Esophagus mucosa (tissue), 1 donor: Measurements from ENCODE around the gene PCGF1. TPM values are rescaled to one million over a fixed set of nuclear protein-coding genes. Genes with fewer than 3 reads are reported as not detected.

Experiments used
- ATAC-seq: fragments of 200-7000 bp; cut with Tn5 transposase; one replicate; pipeline ENCODE4 v1.9.1; 2020
- total RNA-seq: library from RNA; stranded (reverse); gene quantifications from one replicate; pipeline ENCODE4 v1.2.4, GENCODE V29; 2023
- donor health status: DM: yes; HTN: yes; CAD: no.

The PCGF1 gene
- 20.6 TPM for total RNA-seq

DNA sequence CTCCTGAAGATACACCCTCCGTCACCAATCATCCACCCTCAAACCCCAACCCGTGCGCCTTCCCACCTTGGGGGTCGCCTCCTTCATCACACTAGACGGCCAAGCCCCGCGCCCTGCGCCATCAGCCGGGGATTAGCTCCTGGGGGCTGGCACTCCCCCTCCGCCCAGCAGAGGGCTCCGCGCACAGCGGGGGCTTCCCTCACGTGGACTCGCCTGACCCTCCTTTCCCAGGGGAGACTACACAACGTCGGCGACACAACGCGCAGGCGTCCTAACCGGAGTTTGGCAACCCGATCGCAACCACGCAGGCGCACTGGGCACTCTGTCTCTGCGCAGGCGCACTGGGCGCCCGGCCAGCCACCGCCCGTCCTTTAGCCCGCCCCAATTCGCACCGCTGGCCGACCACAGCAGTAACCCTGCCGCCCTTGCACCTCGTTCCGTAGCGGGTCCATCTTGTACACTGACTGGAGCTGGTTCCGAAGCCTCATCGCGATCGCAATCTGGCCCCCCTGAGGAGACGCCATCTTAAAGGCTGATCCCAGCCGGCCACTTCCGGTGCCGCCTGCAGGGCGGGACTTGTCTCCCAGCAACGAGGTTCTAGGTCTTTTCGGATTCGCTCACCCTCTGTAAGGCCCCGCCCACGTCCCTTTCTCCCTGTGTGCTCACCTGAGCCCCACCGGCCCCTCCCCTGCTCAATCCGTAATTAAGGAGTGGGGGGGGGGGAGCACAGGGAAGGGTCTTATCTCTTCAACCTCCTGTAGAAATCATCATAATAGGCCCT lies at the start of gene PCGF1:
Gene PCGF1 (minus strand): TSS at position 551 of the 781 bp plus-strand sequence. CDS start 27 bp downstream, at position 524.
- peak; percentile 95 for ATAC-seq

DNA sequence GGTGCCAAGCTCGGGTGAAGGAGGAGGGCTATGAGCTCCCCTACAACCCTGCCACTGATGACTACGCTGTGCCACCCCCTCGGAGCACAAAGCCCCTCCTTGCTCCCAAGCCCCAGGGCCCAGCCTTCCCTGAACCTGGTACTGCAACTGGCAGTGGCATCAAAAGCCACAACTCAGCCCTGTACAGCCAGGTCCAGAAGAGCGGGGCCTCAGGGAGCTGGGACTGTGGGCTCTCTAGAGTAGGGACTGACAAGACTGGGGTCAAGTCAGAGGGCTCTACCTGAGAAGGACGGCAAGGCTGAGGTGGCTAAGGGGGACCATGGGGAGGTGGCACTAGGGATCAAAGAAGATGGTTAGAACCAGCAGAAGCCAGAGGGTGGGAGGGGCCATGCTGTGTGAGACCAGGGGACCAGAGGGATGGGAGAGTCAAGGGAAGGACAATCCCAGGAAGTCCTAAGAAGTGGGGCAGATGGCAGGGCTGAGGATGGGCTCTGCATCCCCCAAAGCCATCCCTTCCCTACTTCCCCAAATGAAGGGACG lies 49.4 kb upstream of the PCGF1 start:
- no peak for ATAC-seq

DNA sequence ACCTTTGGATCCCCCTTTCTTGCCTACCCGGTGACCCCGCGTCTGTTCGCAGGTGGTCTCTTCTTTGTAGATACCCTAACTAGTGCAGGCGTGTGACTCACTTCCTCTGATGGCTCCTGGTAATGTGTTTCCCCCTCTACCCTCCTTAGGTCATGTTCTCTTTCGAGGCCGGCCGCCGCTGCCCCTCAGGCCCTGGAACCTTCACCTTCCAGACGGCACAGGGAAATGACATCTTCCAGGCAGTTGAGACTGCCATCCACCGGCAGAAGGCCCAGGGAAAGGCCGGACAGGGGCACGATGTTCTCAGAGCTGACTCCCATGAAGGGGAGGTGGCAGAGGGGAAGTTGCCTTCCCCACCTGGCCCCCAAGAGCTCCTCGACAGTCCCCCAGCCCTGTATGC lies 48.7 kb upstream of the PCGF1 start:
- ATAC-seq = no peak

DNA sequence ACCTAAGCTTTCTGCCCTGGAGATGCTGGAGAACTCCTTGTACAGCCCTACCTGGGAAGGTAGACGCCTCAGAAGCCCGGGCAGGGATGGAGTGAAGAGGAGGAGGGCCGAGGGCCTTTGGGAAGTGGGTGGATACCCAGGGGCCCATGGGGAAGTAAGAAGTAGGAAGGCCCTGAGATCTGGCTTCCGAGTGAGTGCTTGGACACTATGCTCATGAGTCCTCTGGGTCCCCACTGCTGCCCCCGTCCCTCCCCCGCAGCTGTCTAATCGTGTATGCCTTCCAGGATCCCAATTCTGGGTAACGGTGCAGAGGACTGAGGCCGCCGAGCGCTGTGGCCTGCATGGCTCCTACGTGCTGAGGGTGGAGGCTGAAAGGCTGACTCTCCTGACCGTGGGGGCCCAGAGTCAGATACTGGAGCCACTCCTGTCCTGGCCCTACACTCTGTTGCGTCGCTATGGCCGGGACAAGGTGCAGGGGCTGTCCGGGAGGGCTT lies 48.2 kb upstream of the PCGF1 start:
- ATAC-seq = no peak

DNA sequence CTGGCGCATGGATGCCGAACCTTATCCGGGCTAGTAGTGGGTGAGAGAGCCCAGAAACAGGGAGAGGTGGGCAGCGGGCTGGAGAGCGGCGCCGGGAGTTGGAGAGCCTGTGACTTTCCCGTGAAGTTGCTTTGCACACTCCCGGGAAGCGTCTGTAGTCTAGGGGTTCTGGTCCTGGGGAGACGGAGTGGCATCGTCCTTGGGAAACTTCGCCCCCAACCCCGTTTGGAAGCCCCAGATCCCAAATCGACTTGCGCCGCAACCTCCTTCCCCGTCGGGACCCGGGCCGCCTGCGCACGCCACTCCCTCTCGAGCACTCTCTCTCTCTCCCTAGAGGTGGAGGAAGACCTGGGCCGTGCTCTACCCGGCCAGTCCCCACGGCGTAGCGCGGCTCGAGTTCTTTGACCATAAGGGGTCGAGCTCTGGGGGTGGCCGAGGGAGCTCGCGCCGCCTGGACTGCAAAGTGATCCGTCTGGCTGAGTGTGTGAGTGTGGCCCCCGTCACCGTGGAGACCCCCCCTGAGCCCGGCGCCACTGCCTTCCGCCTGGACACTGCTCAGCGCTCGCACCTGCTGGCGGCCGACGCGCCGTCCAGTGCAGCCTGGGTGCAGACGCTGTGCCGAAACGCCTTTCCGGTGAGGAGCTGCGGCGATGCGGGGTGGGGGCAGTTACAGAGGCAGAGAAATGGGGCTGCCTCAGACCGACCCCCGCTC lies 47.5 kb upstream of the PCGF1 start:
- peak; percentile 41 for ATAC-seq

DNA sequence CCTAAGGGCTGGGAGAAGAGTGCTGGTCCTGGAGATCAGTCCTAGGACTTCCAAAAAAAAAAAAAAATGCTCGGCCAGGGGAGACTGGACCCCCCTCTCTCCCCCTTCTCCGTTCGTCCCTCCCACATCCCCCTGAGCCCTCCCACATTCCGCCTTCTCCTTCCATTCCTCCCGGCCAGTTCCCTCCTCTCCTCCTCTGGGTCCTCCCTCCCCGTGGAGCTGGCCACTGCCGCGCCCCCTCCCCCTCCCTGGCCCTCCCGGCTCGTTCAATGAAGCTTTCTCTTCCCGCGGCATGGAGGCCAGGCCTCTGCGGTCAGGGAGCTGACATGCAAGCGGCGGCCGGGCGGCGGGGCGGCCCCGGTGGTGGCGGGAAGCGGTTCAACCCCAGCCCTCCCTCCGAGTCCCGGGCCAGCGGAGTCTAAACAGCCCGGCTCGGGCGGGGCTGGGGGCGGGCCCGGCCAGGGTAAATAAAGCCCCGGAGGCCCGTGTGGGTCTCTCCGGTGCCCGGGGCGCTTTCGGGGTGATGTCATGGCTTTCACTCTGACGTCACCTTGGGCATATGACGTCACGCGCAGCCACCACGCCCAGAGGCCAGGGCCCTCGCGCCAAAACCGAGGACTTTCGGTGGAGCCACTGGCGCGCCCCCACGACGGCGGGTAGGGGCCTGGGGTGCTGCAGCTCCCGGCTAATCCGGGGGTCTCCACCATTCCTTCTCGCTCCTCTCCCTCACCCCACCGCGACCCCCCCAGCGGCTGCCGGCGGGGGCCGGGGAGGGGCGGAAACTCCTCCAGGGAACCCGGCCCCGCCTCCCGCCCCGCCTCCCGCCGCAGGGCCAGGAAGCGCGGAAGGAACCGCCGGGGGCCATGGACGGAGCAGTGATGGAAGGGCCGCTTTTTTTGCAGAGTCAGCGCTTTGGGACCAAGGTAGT lies 46.7 kb upstream of the PCGF1 start, which contains the start of the genes DOK1 and LOXL3:
Gene DOK1 (plus strand): TSS at position 829 of the 928 bp plus-strand sequence. CDS start 35 bp downstream, at position 864.
Gene LOXL3 (minus strand): TSS at position 51 of the 928 bp plus-strand sequence. CDS start 1,308 bp downstream, outside the sequence.
- ATAC-seq = peak; percentile 58

DNA sequence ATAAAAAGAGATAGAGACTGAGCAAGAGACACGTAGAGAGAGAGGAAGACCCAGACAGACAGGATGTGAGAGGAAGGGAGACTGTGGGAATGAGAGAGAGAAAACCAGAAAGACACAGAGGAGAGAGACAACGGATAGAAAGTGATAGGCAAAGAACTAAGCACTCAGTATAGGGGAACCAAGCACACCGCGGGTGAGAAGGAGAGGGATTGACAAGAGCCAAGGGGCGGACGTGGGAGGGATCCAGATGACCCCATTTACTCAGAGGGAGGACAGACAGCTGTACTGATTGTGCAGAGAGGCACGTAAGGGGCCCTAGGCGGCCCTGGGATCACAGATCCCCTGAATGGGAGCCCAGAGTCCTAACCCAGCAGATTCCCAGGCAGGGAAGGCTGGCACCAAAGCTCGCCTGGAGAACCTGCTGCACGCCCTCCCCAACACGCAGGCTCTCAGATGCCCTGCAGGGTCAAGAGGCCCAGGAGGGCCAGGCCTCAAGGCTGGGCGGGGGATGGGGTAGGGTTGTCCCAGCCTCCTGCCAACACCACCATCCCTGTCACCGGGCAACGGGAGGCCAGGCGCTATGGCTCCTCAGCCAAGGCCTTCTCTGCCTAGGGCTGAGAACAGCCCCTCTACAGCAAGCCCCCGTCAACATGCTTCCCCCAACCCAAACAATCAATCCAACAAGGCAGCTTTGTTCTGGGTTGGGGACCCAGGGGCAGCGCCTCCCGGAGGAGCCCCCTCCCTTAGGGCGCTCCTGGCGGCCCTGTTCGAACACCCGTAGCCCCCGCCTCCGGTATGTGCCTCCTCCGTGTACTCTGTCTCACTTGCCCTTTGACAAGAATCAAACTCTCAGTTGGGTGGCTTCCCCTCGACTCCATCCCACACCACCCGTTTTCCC lies 45.7 kb upstream of the PCGF1 start:
- ATAC-seq = no peak

DNA sequence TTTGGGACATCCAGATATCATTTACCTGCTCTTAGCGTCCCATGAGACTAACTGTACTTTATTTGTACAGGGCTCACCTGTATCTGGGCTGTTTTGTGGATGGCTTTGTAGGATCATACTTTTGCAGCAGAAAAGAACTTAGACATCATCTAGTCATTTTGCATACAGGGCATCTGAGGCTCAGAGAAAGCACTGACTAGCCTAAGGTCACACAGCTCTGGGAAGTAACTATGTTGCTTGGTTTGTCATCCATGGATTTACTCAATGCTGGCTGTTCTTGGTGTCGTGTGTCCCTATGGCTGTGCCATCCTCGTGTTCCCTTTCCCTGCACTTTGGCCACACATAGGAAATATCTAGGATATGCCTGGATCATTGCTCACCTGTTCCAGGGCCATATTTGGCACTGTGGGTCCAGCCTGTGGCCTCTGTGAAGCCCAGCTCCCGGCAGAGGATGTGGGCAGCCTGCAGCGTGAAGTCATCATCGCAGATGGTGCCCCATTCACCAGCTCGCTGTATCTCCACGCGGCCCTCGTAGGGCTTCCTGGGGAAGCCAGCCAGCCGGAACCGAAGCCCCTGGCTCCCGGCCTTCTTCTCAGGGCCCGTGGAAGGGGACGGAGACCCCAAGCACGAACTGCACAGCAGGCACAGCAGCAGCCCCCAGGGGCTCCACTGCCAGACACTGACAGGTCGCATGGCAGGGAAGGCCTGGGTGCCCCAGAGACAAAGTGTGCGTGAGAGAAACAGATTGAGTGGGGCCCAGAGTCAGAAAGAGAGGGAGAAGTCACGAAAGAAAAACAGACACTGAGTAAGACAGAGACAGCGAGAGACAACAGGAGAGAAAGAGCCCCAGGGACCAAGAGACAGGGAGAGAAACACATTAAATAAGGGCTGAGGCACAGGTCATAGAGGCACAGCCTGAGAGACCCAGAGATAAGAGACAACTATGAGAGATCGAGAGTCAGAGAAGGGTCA lies 44.7 kb upstream of the PCGF1 start:
- no peak for ATAC-seq

DNA sequence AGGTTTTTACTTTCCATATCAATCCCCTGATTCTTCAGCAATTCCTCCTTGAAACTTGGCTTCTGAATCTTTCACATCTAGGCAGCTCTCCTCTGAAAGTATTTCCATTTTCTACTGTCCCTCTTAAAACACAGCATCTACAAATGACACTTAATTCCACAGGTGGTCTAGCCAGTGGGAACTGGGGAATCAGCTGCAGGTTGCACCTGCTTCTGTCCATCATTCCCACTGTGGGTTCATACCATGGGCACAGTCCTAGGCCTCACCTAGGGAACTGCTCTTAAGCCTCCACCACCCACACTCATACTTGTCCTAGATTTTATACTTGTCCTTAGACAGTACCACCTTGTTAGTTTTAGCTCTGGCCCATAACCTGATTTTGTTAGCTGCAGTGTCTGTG lies 44.0 kb upstream of the PCGF1 start:
- no peak for ATAC-seq

DNA sequence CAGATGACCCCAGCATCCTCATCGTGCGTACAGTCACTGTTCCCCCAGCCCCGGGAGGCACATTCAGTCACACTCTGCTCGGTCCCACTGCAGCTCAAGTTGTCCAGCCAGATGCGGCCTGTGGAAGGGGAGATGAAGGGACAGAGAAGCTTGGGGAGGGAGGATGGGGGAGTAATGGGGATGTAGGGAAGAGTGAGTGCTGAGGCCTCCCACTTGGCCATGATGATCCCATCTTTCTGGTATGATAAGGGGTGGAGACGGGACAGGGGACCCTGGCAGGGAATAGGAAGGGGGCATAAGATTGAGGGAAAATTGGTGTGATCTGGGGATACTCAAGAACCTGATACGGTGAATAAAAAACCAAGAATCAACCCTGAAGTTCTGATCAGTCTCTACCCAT lies 42.7 kb upstream of the PCGF1 start:
- no peak for ATAC-seq

DNA sequence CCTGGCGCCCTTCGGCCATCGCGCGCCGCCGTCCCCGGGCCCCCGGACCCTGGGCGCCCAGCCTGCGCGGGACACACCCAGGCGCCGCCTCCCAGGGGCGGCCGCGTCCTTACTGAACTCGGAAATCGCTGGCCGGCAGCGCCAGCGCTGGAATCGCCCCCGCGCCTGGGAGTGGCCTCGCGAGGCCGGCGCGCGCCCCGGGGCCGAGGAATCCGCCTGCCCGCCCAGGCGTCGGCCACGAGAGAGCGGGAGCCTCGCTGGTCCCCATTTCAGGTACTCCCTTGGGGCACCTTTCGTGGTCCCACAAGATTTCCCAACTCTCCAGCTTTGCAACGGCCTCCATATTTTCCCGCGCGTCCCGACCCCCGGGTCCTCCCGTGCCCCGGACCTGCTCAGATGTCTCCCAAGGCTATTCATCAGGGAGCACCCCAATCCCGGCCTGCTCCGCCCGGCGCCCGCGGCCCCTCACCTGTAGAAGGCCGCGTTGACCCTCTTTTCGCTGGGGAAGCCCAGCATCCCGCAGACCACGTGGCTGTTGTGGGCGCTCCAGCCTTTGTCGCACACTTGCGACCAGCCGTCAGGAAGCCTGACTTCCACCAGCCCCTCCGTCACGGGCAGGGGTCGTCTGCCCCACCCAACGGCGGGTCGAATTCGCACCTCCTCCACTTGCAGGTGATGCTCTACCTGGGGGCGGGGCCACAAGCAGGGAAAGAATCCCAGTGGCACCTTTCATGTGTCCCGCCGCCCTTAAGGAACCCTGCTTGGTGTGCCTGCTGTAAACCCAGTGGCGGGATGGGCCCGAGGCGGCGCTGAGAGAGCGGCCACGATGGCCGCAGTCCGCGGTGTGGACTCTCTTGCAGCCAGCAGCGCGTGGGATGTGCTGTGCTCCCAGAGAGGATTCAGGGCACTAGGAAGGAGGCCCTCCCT lies 41.7 kb upstream of the PCGF1 start:
- ATAC-seq = peak; percentile 60

DNA sequence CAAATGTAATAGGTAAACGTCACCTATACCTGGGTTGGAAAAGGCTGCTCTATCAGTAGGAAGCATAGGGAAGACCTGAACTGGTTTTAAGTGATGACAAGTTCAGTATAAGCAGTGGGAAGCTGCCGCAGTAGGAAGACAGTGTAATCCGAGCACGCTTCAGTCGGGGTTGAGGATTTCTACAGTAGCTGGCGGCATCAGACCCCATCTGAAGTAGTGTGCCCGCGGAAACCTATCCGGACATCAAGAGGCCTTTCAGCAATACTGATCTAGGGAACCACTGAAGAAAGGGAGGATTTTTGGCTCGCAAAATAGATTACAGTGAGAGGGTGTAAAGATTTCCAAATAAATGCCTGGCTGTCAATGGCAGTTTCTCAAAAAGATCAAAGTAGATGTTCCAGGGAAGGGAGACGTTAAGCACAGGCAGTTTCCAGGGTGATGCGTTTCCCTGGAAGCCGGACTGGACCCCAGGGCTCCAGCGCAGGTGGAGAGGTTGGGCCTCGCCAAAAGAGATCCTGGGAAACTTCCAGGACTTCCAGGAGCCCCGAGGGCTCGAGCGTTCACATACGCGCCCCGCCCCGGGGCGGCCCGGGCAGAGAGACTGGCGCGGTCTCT lies 40.9 kb upstream of the PCGF1 start:
- ATAC-seq = no peak

DNA sequence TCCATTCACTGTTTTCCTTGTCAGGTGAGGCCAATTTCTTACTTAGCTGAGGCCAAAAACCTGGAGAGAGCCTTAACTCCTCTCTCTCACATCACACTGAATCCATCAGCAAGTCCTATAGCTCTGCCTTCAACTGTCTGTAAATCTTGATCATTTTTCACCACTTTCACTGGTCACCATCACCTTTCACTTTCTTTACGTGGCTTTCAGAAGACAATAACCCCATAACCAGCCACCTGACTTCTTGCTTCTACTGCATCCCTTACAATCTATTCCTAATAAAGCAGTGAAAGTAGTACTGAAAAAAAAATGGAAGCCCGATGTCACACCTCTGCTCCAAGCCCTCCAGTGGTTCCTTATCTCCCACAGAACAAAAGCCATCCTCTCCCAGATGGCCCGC lies 38.5 kb upstream of the PCGF1 start:
- ATAC-seq = no peak

DNA sequence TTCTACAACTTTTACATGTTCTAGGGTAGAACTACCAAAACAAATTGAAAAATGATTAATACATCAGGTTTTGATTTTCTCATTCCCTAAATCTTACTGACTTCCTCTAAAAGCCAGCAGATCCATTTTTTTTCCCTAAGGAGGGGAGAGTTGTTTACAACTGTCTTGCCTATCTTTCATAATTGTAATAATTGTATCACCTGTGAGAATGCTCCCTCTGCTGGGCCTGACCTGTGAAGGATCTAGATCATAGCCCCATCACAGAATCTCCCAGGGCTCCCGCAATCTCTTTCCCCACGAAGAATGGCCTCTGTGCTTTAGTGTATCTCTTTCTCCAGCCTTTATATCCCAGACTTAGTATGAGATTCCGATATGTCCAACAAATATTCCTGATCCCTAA lies 37.1 kb upstream of the PCGF1 start:
- no peak for ATAC-seq

DNA sequence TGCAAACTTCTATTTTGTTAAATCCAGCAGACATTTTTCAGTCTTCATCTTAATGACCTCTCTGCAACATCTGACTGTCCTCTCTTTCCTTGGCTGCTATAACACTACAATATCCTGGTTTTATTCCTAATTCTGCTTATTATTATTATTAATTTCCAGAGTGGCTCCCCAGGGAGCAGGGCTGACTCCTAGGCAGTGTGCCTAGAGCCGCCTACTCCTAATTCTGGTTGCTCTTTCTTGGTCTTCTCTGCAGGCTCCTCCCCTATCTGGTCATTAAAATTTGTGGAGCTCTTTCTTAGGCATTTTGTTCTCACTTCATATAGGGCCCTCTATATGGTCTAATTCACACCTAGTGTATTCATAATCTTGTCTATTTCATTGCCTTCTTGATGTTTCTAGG lies 35.5 kb upstream of the PCGF1 start:
- ATAC-seq = no peak

DNA sequence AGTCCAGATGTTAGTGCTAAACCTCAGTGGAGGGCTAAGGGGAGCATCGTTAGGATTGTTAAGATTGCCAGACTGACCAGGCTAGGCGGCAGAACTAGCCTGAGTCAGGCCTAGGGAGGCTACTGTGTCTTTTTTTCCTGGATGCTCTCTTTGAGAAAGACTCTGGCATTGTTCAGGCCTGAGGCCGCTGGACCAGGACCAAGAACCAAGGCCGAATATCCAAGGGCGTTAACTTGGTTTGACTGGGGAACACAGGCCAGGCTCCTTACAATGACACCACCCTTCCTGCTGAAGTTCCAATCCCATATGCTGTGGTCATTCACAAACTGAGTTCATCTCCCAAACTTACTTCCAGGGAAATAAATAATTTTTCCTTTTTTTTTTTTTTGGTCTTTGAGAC lies 32.8 kb upstream of the PCGF1 start:
- ATAC-seq = no peak

DNA sequence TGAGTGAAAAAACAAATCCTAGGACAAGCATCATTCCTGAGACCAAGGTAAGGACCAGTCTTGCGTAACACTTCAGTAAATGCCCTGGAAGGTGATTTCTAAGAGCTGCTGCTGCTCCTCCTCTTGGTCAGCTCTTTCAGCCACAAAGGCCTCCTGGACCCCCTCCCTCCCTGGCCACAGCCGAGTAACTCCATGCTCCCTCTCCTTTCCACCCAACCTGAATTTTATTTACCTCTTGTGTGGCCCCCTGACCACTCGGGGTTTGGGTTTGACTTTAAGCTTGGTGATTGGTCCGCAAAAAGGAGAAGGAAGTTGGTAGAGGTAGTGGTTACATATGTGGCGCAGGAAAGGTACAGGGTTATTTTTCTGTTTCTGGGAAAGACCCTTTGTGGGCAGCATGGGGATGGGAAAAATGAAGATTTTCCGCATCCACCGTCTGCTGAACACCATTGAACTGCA lies 31.4 kb upstream of the PCGF1 start:
- ATAC-seq = no peak

DNA sequence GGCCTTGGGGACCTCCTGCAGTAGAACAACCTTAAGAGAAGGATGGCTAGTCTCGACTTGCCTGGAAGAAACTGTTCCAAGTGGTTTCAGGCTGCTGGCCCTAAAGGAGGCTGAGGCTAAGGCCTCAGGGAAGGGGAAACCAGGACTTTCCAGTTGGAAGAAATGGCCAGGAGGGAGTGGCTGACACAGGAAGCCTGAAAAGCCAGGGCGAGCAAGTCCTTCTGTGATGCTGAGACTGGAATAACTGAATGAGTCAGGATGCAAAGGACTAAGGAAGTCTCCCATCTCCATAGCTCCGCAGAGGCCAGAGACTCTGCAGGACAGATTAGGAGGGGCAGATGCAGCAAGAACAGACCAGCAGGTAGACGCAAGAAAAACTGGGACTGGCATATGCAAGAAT lies 29.6 kb upstream of the PCGF1 start:
- ATAC-seq = no peak
